ENCODE data around the gene UBE2E2.

UBE2E2 gene

DNA sequence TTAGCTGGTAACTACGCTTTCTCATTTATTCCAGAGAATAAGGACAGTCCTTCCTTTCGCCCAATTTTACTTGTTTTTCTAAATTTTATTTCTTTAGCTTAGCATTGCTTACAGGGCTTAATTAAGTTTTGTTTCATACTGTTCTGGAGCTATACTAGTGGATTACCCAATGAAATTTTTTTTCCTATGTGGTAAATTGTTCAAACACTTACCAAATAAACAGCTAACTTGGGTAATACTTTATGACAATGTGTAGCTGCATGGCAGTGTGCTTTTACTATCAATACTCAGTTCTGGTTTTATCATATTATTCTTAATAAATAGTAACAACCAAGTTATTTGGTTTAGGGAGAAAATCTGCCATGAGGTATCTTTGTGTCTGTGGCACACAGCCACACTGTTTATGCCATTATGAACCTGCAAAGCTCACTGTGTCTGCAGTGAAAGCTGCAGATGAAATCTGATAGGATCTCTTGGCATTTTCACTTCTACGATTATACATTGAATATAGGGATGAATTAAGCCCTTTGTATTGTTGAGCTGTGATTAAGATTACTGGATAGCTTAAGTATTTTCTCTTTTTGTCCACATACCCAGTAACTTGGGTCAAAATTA is 37.2 kb downstream of the UBE2E2 start:
- DNase-seq (ENCODE audit: low spot score), result no peak

- no peak for DNase-seq (ENCODE audit: low spot score)
Observed at GRCh38 chr3:23241256-23241655, 38.1 kb downstream of the UBE2E2 start.

- no peak for DNase-seq (ENCODE audit: low spot score)
Observed at GRCh38 chr3:23242106-23242505, 39.0 kb downstream of the UBE2E2 start.

DNA sequence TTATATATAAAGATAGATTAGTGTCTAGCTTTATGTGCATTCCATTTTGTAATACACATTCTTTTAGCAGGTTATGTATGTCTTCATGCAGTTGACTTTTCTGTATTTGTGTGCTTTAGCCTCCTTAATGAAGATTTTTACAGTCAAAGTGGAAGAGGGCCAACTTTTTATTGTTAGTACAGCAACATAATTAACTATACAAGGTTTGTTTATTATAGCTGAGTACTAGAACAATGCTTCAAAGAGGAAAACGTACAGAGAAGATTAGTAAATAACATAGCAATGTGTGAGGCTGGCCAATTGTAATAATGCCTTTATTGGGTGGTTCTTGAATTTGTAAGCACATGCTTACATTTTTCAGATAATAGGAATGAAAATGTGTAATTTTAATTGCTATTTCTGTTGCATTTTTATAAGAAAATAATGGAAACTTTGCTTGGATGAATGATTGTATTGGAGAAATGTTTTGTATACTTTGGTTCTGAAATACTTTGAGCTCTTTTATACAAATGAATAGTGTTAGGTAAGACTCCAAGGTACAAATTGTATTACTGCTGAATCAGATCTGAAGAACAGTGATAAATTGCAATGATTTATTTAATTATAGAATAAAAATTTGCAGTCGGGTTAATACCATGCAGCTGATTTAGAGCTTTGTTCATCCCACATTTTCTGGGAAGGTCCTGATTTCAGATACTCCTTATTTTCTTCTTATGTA is 41.4 kb downstream of the UBE2E2 start:
- DNase-seq (ENCODE audit: low spot score), result no peak

DNA sequence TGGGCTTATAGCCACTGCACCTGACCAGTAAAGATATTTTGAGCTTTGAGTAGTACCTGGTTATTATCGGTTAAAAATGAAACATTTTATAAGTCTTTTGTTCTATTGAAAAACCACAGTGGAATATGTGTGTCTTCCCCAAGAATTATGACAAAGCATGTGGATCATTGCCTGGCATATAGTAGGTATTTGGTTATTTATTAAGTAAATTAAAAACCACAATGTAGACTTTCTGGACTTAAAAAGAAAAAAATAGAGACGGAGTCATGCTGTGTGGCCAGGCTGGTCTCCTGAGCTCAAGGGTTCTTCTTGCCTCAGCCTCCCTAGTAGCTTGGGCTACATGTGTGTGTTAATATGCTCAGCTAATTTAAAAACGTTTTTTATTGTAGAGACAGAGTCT is 43.5 kb downstream of the UBE2E2 start:
- no peak for DNase-seq (ENCODE audit: low spot score)

GRCh38 chr3:23248594-23249131 is 45.5 kb downstream of the UBE2E2 start:
- no peak for DNase-seq (ENCODE audit: low spot score)

- no peak for DNase-seq (ENCODE audit: low spot score)
Observed at GRCh38 chr3:23249961-23250360, 46.8 kb downstream of the UBE2E2 start.

- no peak for DNase-seq (ENCODE audit: low spot score)
Observed at GRCh38 chr3:23252122-23252521, 49.0 kb downstream of the UBE2E2 start.

DNA sequence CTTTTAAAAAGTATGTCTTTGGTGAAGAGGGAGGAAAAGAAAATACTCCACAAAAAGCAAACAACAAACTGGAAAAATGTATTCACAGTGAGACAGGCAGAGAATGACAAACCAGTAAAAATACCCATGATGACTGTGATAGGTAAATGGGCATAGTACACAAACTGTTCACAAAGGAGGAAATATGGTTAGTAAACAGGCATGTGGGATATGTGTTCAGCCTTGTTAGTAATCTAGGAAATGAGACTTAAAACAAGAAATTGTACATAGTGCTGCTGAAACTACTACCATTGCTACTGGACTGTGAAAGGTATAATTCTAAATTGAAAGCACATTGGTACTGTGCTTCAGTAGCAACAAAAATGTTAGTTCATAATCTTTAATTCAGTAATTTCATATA is 50.1 kb downstream of the UBE2E2 start:
- no peak for DNase-seq (ENCODE audit: low spot score)

GRCh38 chr3:23254282-23254681 is 51.2 kb downstream of the UBE2E2 start:
- no peak for DNase-seq (ENCODE audit: low spot score)

- no peak for DNase-seq (ENCODE audit: low spot score)
Observed at GRCh38 chr3:23254835-23255234, 51.7 kb downstream of the UBE2E2 start.

- no peak for DNase-seq (ENCODE audit: low spot score)
Observed at GRCh38 chr3:23256741-23257435, 53.8 kb downstream of the UBE2E2 start.

GRCh38 chr3:23258110-23258509 is 55.0 kb downstream of the UBE2E2 start:
- no peak for DNase-seq (ENCODE audit: low spot score)

- DNase-seq (ENCODE audit: low spot score), result no peak
Observed at GRCh38 chr3:23259515-23259914, 56.4 kb downstream of the UBE2E2 start.

DNA sequence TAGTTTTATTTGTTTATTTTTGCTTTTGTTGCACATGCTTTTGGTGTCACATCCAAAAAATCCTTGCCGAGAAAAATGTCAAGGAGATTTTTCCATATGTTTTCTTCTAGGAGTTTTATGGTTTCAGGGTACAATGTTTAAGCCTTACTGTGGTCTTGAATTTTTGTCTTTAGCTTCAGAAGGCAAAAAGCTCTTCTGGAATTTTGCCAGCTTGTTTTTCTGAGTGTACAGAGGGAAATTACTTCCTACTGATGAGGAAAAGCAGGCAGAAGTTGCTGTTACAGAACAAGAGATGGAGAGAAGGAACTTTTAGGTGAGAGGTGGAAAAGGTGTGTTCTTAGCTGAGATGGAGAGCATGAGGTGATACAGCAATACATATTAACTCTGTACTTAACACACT is 59.6 kb downstream of the UBE2E2 start:
- DNase-seq (ENCODE audit: low spot score), result no peak

GRCh38 chr3:23263796-23264195 is 60.7 kb downstream of the UBE2E2 start:
- peak; percentile 29 for DNase-seq (ENCODE audit: low spot score)

- DNase-seq (ENCODE audit: low spot score), result peak; percentile 62
Observed at GRCh38 chr3:23264413-23264812, 61.3 kb downstream of the UBE2E2 start.

- DNase-seq (ENCODE audit: low spot score), result no peak
Observed at GRCh38 chr3:23270423-23270822, 67.3 kb downstream of the UBE2E2 start.

- DNase-seq (ENCODE audit: low spot score), result no peak
Observed at GRCh38 chr3:23271876-23272741, 69.0 kb downstream of the UBE2E2 start.

DNA sequence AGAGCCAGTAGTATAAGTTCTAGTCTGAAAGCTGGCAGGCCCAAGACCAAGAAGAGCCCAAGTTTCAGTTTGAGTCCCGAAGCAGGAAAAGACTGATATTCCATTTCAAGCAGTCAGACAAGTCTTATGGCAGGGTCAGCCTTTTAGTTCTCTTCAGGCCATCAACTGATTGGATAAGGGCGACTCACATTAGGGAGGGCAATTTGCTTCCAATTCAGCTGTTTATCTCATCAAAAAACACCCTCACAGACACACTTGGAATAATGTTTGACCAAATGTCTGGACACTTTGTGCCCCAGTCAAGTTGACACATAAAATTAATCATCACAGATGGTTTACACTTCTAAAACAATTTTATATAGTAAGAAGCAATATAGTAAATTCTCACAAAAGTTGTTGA is 69.7 kb downstream of the UBE2E2 start:
- no peak for DNase-seq (ENCODE audit: low spot score)

DNA sequence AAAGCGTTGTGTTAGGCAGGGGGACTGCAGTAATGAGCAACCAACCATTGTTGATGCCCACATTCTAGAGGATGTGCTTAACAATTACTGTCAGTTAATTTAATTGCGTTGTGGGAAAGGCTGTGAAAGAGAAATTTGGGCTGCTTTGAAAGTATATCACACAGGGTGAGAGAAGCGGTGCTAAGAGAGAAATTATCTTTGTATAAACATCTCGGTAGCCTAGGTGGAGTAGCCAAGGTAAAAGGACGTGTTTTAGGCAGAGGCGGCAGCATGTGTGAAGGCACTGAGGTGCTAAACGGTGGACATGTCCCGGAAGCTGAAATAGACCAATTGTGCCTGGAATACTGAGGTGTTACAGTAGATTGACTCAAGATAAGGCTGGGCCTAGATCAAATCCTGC is 71.9 kb downstream of the UBE2E2 start:
- DNase-seq (ENCODE audit: low spot score), result no peak

DNA sequence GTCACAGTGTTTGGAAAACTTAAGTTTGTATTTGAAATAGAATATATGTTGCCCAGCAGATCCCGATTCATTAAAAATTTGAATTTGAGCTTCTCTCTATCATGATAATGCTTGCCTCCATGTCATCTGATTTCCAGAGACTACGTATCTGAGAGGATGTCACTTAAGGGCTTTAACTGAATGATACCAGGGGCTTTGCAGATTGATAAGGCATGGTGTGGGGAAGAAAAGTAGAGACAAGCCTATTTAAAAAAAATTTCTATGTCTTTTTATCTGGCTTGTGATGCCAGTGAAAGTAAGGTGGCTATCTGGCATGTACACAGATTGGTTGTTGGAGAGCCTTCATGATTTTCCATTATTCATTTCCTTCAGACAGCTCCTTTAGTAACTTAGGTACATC is 72.7 kb downstream of the UBE2E2 start:
- DNase-seq (ENCODE audit: low spot score), result no peak
